Right lobe of liver (tissue), 4 donors: ENCODE data around the gene PLA2R1.

ENCODE experiments used
- POLR2A ChIP-seq: fragments of 450-650 bp; IDR thresholded peaks from one replicate; pipeline ENCODE4 v1.6.1; 2017; ENCODE audit warnings: antibody characterized with exemption, mild to moderate bottlenecking
- TF ChIP-seq, protein P1 (sequence below), 4 donors: fragments of 200-600 bp in 3 of 4; fragments of 450-650 bp in 1 of 4; IDR thresholded peaks; one replicate each; pipeline versions ENCODE4 v1.5.1 to v1.8.0; 2016 to 2022; ENCODE audit warnings: antibody characterized with exemption in 4 of 4, mild to moderate bottlenecking in 2 of 4
- donor health status: DM: no; HTN: no; CAD: no.
- donor health status: DM: no; HTN: no; CAD: no.
- donor health status: DM: no; HTN: yes; CAD: no.

- TF ChIP-seq, protein P1, sequence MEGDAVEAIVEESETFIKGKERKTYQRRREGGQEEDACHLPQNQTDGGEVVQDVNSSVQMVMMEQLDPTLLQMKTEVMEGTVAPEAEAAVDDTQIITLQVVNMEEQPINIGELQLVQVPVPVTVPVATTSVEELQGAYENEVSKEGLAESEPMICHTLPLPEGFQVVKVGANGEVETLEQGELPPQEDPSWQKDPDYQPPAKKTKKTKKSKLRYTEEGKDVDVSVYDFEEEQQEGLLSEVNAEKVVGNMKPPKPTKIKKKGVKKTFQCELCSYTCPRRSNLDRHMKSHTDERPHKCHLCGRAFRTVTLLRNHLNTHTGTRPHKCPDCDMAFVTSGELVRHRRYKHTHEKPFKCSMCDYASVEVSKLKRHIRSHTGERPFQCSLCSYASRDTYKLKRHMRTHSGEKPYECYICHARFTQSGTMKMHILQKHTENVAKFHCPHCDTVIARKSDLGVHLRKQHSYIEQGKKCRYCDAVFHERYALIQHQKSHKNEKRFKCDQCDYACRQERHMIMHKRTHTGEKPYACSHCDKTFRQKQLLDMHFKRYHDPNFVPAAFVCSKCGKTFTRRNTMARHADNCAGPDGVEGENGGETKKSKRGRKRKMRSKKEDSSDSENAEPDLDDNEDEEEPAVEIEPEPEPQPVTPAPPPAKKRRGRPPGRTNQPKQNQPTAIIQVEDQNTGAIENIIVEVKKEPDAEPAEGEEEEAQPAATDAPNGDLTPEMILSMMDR (IDR thresholded peaks at IDR 0.05) = no peak
- no peak for TF ChIP-seq POLR2A
Measured at GRCh38 chr2:160053946-160054345, 8.5 kb downstream of the PLA2R1 start.
